Endodermal cell (in vitro differentiated cells): ENCODE results near the gene MAP2K6. TPM values are rescaled to one million over a fixed set of nuclear protein-coding genes. Genes with fewer than 3 reads are reported as not detected.

Source experiments
- DNase-seq: peaks from one replicate; pipeline ENCODE4 v3.0.0-alpha.2; 2017
- H3K27ac ChIP-seq: 2 replicates; pipeline ENCODE4 v1.5.1; 2013; ENCODE audit warnings: mild to moderate bottlenecking, low read depth, low read length, moderate library complexity
- H3K27me3 ChIP-seq: 2 replicates; pipeline ENCODE4 v1.6.1; 2013; ENCODE audit warnings: mild to moderate bottlenecking, low read length, moderate library complexity; ENCODE audit not compliant: insufficient read depth, control insufficient read depth, poor library complexity, severe bottlenecking
- H3K36me3 ChIP-seq: 2 replicates; pipeline ENCODE4 v1.7.0; 2013; ENCODE audit warnings: mild to moderate bottlenecking, low read length, moderate library complexity; ENCODE audit not compliant: control insufficient read depth, insufficient read depth
- H3K4me1 ChIP-seq: one replicate; pipeline ENCODE4 v1.7.0; 2013; ENCODE audit warnings: low read length; ENCODE audit not compliant: control insufficient read depth, insufficient read depth
- H3K4me3 ChIP-seq: 2 replicates; pipeline ENCODE4 v1.5.1; 2013; ENCODE audit warnings: mild to moderate bottlenecking, low read length, moderate library complexity
- H3K9ac ChIP-seq: 2 replicates; pipeline ENCODE4 v1.6.1; 2013; ENCODE audit warnings: mild to moderate bottlenecking, low read length, moderate library complexity; ENCODE audit not compliant: poor library complexity, severe bottlenecking; ENCODE audit errors: extremely low read depth
- H3K9me3 ChIP-seq: 2 replicates; pipeline ENCODE4 v1.6.1; 2013; ENCODE audit warnings: mild to moderate bottlenecking, low read length, moderate library complexity; ENCODE audit not compliant: control insufficient read depth
- H3K27ac Mint-ChIP-seq: 2 replicates; pipeline ENCODE4 v1.8.0; 2020; ENCODE audit warnings: mixed read lengths
- H3K27me3 Mint-ChIP-seq: 2 replicates; pipeline ENCODE4 v1.8.0; 2021; ENCODE audit warnings: mild to moderate bottlenecking, mixed read lengths; ENCODE audit not compliant: insufficient read depth
- H3K36me3 Mint-ChIP-seq: 2 replicates; pipeline ENCODE4 v1.8.0; 2020; ENCODE audit warnings: low read depth, mixed read lengths
- H3K4me1 Mint-ChIP-seq: 2 replicates; pipeline ENCODE4 v1.8.0; 2020; ENCODE audit warnings: mixed read lengths
- H3K4me3 Mint-ChIP-seq: 2 replicates; pipeline ENCODE4 v1.8.0; 2020; ENCODE audit warnings: mild to moderate bottlenecking, moderate library complexity, mixed read lengths
- H3K9me3 Mint-ChIP-seq: 2 replicates; pipeline ENCODE4 v1.8.0; 2020; ENCODE audit warnings: mild to moderate bottlenecking, mixed read lengths
- CTCF ChIP-seq: fragments of 200-600 bp; sonication (generic); conservative IDR thresholded peaks from 2 replicates; pipeline ENCODE4 v1.5.0; 2021; ENCODE audit warnings: antibody characterized with exemption, mild to moderate bottlenecking
- WGBS, 2 experiments: methylation state at CpG; one replicate each; pipeline versions ENCODE4 v1.1.5 to v1.1.7; 2013; ENCODE audit warnings: missing lambda C conversion rate in 2 of 2, mixed read lengths in 1 of 2; ENCODE audit not compliant: insufficient coverage in 1 of 2, insufficient read length in 1 of 2; 5-methylcytosine and 5-hydroxymethylcytosine counted together
- total RNA-seq, 2 donors: library from RNA; stranded (reverse); fragmentation: NEBNext Ultra II Directional in 1 of 2; extraction: Animal tissue kit (Norgen Biotek cat#: 25700) in 1 of 2; gene quantifications; 2 replicates in 1 of 2; 3 replicates in 1 of 2; pipeline ENCODE4 v1.2.1, GENCODE V29; 2021

MAP2K6 gene
- total RNA-seq, 2 donors from 2014 or later = 42.2 to 55.3 TPM

GRCh38 chr17:69534235-69534621, 119.7 kb downstream of the MAP2K6 start:
- Histone ChIP-seq H3K36me3 (peaks cover 12% of the 10 kb centered on the region), H3K4me1 (no peaks in the 10 kb centered on the region), H3K9me3 (no peaks in the 10 kb centered on the region), H3K27me3 (no peaks in the 10 kb centered on the region), H3K4me3 (no peak overlapping the region), H3K9ac (no peak overlapping the region), H3K27ac (no peak overlapping the region)
- Mint-ChIP-seq H3K9me3 (no peaks in the 10 kb centered on the region), H3K27me3 (no peaks in the 10 kb centered on the region), H3K4me1 (peaks cover 9% of the 10 kb centered on the region), H3K4me3 (no peak overlapping the region), H3K36me3 (peaks cover 36% of the 10 kb centered on the region), H3K27ac (peak overlapping the region; percentile 42)
- DNase-seq = no peak
- no peak for TF ChIP-seq CTCF
- WGBS, 2 experiments = 77 to 81% methylated on average over 4 to 5 of the region's 5 CpGs

GRCh38 chr17:69535016-69535570, 120.6 kb downstream of the MAP2K6 start:
- no peak for DNase-seq
- Histone ChIP-seq H3K27me3 (no peaks in the 10 kb centered on the region), H3K27ac (no peak overlapping the region), H3K9me3 (no peaks in the 10 kb centered on the region), H3K4me1 (no peaks in the 10 kb centered on the region), H3K9ac (no peak overlapping the region), H3K4me3 (no peak overlapping the region), H3K36me3 (peaks cover 12% of the 10 kb centered on the region)
- no peak for TF ChIP-seq CTCF
- Mint-ChIP-seq H3K4me3 (no peak overlapping the region), H3K36me3 (peaks cover 36% of the 10 kb centered on the region), H3K9me3 (no peaks in the 10 kb centered on the region), H3K27ac (no peak overlapping the region), H3K27me3 (no peaks in the 10 kb centered on the region), H3K4me1 (peaks cover 9% of the 10 kb centered on the region)
- 92 to 94% methylated on average over 2 to 6 of the region's 6 CpGs for WGBS, 2 experiments

DNA sequence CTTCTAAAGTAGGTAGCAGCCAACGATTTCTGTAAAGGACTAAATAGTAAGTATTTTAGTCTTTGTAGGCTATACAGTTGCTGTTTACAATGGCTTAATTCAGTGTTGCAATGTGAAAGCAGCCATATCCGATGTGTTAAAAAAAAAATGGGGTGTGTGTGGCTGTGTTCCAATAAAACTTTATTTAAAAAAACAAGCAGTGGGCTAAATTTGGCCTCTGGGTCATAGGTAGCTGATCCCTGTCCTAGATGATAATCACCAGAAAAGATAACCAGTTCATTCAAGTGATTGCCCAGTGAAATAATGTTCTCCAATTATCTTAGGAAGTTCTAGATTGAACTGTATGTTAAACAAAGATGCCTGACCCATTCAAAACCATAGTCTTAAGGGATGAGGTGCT, 124.3 kb downstream of the MAP2K6 start:
- no peak overlapping the region for H3K4me3 Mint-ChIP-seq
- peaks cover 3% of the 10 kb centered on the region for H3K4me1 Mint-ChIP-seq
- no peak for TF ChIP-seq CTCF
- H3K9me3 Mint-ChIP-seq = no peaks in the 10 kb centered on the region
- no peak overlapping the region for H3K27ac Mint-ChIP-seq
- H3K27ac ChIP-seq = no peak overlapping the region
- WGBS, 2 experiments = 92 to 100% methylated on average over 1 to 2 of the region's 2 CpGs
- H3K4me1 ChIP-seq = no peaks in the 10 kb centered on the region
- no peaks in the 10 kb centered on the region for H3K27me3 Mint-ChIP-seq
- H3K36me3 ChIP-seq = peaks cover 13% of the 10 kb centered on the region
- no peaks in the 10 kb centered on the region for H3K27me3 ChIP-seq
- H3K9ac ChIP-seq = no peak overlapping the region
- no peaks in the 10 kb centered on the region for H3K9me3 ChIP-seq
- DNase-seq = no peak
- H3K4me3 ChIP-seq = no peak overlapping the region
- H3K36me3 Mint-ChIP-seq = peaks cover 32% of the 10 kb centered on the region
